HCT116 (cell line): ENCODE data around the gene ZC3H7A. TPM values are rescaled to one million over a fixed set of nuclear protein-coding genes. Genes with fewer than 3 reads are reported as not detected.

Experiments used
- ATAC-seq: fragments of 200-7000 bp; cut with Tn5 transposase; 2 replicates; pipeline ENCODE4 v1.9.1; 2020; ENCODE audit warnings: mild to moderate bottlenecking, moderate library complexity
- BruUV-seq: library from RNA; stranded (reverse); fragments of 400-500 nt; replicated peaks from 2 replicates; lab custom pipeline; 2021; lab: Mats Ljungman, UMichigan
- CTCF ChIA-PET: fragments of 300-600 bp; sonication (Branson Sonifier 250); formaldehyde crosslinking; loops from one replicate; lab custom pipeline; 2021; ENCODE audit warnings: antibody characterized with exemption; lab: Charles Lee
- POLR2A ChIA-PET: fragments of 300-600, 350-600 bp; sonication (Branson Sonifier 250); formaldehyde crosslinking; loops from one replicate; lab custom pipeline; 2021; ENCODE audit warnings: antibody characterized with exemption; lab: Charles Lee
- RAD21 ChIA-PET, 2 experiments: fragments of 300-600 bp; sonication (Branson Sonifier 250); formaldehyde crosslinking; loops; one replicate each; lab custom pipeline; 2023; ENCODE audit warnings: low total read pairs in 2 of 2; ENCODE audit not compliant: uncharacterized antibody in 2 of 2, unreplicated experiment in 2 of 2, low non-redundant PET in 1 of 2; lab: Charles Lee
- DNase-seq: peaks from one replicate; pipeline ENCODE4 v3.0.0-alpha.2; 2010; ENCODE audit warnings: low read depth, low spot score
- H2AFZ ChIP-seq: fragments of 200-600 bp; shearing (Covaris generic), sonication (generic); 2 replicates; pipeline ENCODE4 v1.6.1; 2017; ENCODE audit warnings: low read depth, mixed run types, mixed read lengths, antibody characterized with exemption, low read length; ENCODE audit not compliant: poor library complexity, severe bottlenecking
- H3K27ac ChIP-seq: 2 replicates; pipeline ENCODE4 v1.5.1; 2012; ENCODE audit warnings: low read depth, low read length
- H3K27me3 ChIP-seq: fragments of 200-600 bp; sonication (generic); 2 replicates; pipeline ENCODE4 v1.6.1; 2016; ENCODE audit warnings: mixed run types, low read length, mixed read lengths; ENCODE audit not compliant: insufficient read depth
- H3K36me3 ChIP-seq, 2 experiments: fragments of 200-500 bp in 1 of 2; fragments of 200-600 bp in 1 of 2; sonication (Bioruptor generic) in 1 of 2; sonication (generic) in 1 of 2; 2 replicates each; pipeline versions ENCODE4 v1.5.1 to v1.6.1; 2014 to 2016; ENCODE audit warnings: low read length in 2 of 2, inconsistent platforms in 1 of 2, mixed read lengths in 1 of 2, mixed run types in 1 of 2; ENCODE audit not compliant: insufficient read depth in 2 of 2, control insufficient read depth in 1 of 2
- H3K4me1 ChIP-seq, 2 experiments: fragments of 200-600 bp in 1 of 2; sonication (generic) in 1 of 2; 2 replicates each; pipeline versions ENCODE4 v1.5.1 to v1.6.1; 2012 to 2017; ENCODE audit warnings: low read length in 2 of 2, inconsistent platforms in 1 of 2, mild to moderate bottlenecking in 1 of 2, mixed read lengths in 1 of 2, mixed run types in 1 of 2, moderate library complexity in 1 of 2; ENCODE audit not compliant: insufficient read depth in 2 of 2, control insufficient read depth in 1 of 2
- H3K4me2 ChIP-seq: fragments of 200-600 bp; sonication (generic); 2 replicates; pipeline ENCODE4 v1.6.1; 2017; ENCODE audit warnings: mixed run types, low read length, mixed read lengths
- H3K4me3 ChIP-seq, 2 experiments: fragments of 200-600 bp in 1 of 2; sonication (generic) in 1 of 2; replicated peaks in 1 of 2; 2 replicates each; pipeline ENCODE4 v1.5.1; 2011 to 2016; ENCODE audit warnings: low read length in 2 of 2, control low read depth in 1 of 2, low read depth in 1 of 2, mild to moderate bottlenecking in 1 of 2, mixed read lengths in 1 of 2, mixed run types in 1 of 2
- H3K79me2 ChIP-seq: fragments of 200-600 bp; sonication (generic); 2 replicates; pipeline ENCODE4 v1.6.1; 2017; ENCODE audit warnings: mild to moderate bottlenecking, mixed run types, low read length, moderate library complexity, mixed read lengths; ENCODE audit not compliant: insufficient read depth
- H3K9ac ChIP-seq: fragments of 200-600 bp; sonication (generic); 2 replicates; pipeline ENCODE4 v1.6.1; 2016; ENCODE audit warnings: low read length, mixed read lengths
- H3K9me2 ChIP-seq: fragments of 200-600 bp; sonication (generic), shearing (Covaris generic); 2 replicates; pipeline ENCODE4 v1.6.1; 2017; ENCODE audit warnings: mixed run types, mild to moderate bottlenecking, moderate library complexity; ENCODE audit not compliant: insufficient read depth
- H3K9me3 ChIP-seq, 2 experiments: fragments of 200-500 bp in 1 of 2; fragments of 200-600 bp in 1 of 2; sonication (Bioruptor generic) in 1 of 2; sonication (generic) in 1 of 2; 2 replicates each; pipeline ENCODE4 v1.6.1; 2014 to 2017; ENCODE audit warnings: low read length in 2 of 2, mixed read lengths in 2 of 2, inconsistent platforms in 1 of 2, low read depth in 1 of 2, mild to moderate bottlenecking in 1 of 2, mixed run types in 1 of 2, moderate library complexity in 1 of 2; ENCODE audit not compliant: control insufficient read depth in 1 of 2, insufficient read depth in 1 of 2
- H4K20me1 ChIP-seq: fragments of 200-600 bp; sonication (generic), shearing (Covaris generic); 2 replicates; pipeline ENCODE4 v1.6.1; 2017; ENCODE audit warnings: mixed run types, mild to moderate bottlenecking, moderate library complexity; ENCODE audit not compliant: insufficient read depth
- CBX3 ChIP-seq: IDR thresholded peaks from 2 replicates; pipeline ENCODE4 v1.6.1; 2012; ENCODE audit warnings: low read depth
- CEBPB ChIP-seq: IDR thresholded peaks from 2 replicates; pipeline ENCODE4 v1.6.1; 2012; ENCODE audit warnings: low read depth
- ELF1 ChIP-seq: IDR thresholded peaks from 2 replicates; pipeline ENCODE4 v1.6.1; 2012; ENCODE audit warnings: low read depth, borderline replicate concordance
- EZH2 ChIP-seq: fragments of 200-600 bp; sonication (generic); IDR thresholded peaks from 2 replicates; pipeline ENCODE4 v1.6.1; 2017; ENCODE audit warnings: antibody characterized with exemption, mixed run types
- EZH2phosphoT487 ChIP-seq: fragments of 200-600 bp; IDR thresholded peaks from 2 replicates; pipeline ENCODE4 v1.6.1; 2018; ENCODE audit warnings: antibody characterized with exemption, borderline replicate concordance
- FOSL1 ChIP-seq: IDR thresholded peaks from 2 replicates; pipeline ENCODE4 v1.6.1; 2012; ENCODE audit warnings: low read depth
- JUND ChIP-seq: IDR thresholded peaks from 2 replicates; pipeline ENCODE4 v1.6.1; 2012
- MAX ChIP-seq: IDR thresholded peaks from 2 replicates; pipeline ENCODE4 v1.6.1; 2012
- POLR2A ChIP-seq: IDR thresholded peaks from 2 replicates; pipeline ENCODE4 v1.7.0; 2011; ENCODE audit warnings: borderline replicate concordance; ENCODE audit not compliant: insufficient read depth, insufficient read length; ENCODE audit errors: extremely low read depth
- POLR2AphosphoS5 ChIP-seq: IDR thresholded peaks from 2 replicates; pipeline ENCODE4 v1.6.1; 2011; ENCODE audit warnings: mild to moderate bottlenecking, low read depth, low read length, moderate library complexity
- RAD21 ChIP-seq: IDR thresholded peaks from 2 replicates; pipeline ENCODE4 v1.6.1; 2012; ENCODE audit warnings: low read depth, mild to moderate bottlenecking
- SIN3A ChIP-seq: IDR thresholded peaks from 2 replicates; pipeline ENCODE4 v1.6.1; 2012; ENCODE audit warnings: low read depth
- SP1 ChIP-seq: IDR thresholded peaks from 2 replicates; pipeline ENCODE4 v1.6.1; 2012; ENCODE audit warnings: low read depth
- SRF ChIP-seq: IDR thresholded peaks from 2 replicates; pipeline ENCODE4 v1.6.1; 2012; ENCODE audit warnings: low read depth
- TCF7L2 ChIP-seq: IDR thresholded peaks from 2 replicates; pipeline ENCODE4 v1.7.0; 2011; ENCODE audit warnings: borderline replicate concordance, inconsistent platforms; ENCODE audit not compliant: insufficient read depth, insufficient read length; ENCODE audit errors: extremely low read depth
- YY1 ChIP-seq: IDR thresholded peaks from 2 replicates; pipeline ENCODE4 v1.6.1; 2011; ENCODE audit warnings: low read length, low read depth, moderate library complexity, mild to moderate bottlenecking; ENCODE audit not compliant: insufficient replicate concordance; ENCODE audit errors: extremely low read depth
- ZNF274 ChIP-seq: fragments of 200-500 bp; sonication (Bioruptor generic); IDR thresholded peaks from 2 replicates; pipeline ENCODE4 v1.6.1; 2014; ENCODE audit warnings: mild to moderate bottlenecking, low read depth, low read length, inconsistent platforms
- intact Hi-C: fragments of 100-400 bp; cut with micrococcal nuclease; formaldehyde crosslinking; loops from 2 replicates; pipeline ENCODE4 v1.10.0; 2022
- total RNA-seq: library from RNA; stranded (reverse); gene quantifications from one replicate; pipeline ENCODE4 v1.2.1, GENCODE V29; 2021; ENCODE audit not compliant: unreplicated experiment
- TF ChIP-seq, protein P1 (sequence below): IDR thresholded peaks from 2 replicates; pipeline ENCODE4 v1.6.1; 2012
- TF ChIP-seq, protein P2 (sequence below): IDR thresholded peaks from 2 replicates; pipeline ENCODE4 v1.6.1; 2011; ENCODE audit warnings: mild to moderate bottlenecking, low read length, moderate library complexity; ENCODE audit not compliant: insufficient replicate concordance; ENCODE audit errors: extremely low read depth
- TF ChIP-seq, protein P3 (sequence below): IDR thresholded peaks from 2 replicates; pipeline ENCODE4 v1.6.1; 2012; ENCODE audit warnings: low read depth

Gene ZC3H7A
- total RNA-seq, 1 experiment from 2014 or later, result 33.4 TPM

DNA sequence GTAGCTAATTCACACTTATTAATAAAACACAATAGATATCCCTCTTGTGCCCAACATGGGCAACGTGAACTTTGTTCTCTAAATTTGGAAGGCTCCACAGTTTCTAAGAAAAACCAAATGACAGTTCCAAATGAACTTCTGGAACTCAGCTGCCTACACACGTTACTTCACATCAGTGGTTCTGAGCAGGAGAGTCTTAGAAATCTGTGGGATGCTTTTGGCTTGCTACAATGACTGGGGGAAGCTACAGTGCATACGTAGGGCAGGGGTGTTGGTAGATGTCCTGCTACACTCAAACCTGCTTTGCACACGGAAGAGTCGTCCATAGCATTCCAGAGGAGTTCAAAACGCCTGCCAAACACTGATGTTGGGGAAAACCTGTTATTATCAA lies 62.4 kb downstream of the ZC3H7A start:
- no TSS peak for BruUV-seq
- RAD21 ChIA-PET, result no interaction called here
- Histone ChIP-seq H3K9ac (no peak overlapping the region), H3K4me2 (no peak overlapping the region), H3K27ac (no peak overlapping the region), H3K4me1 (peaks cover 3 to 13% of the 10 kb centered on the region in 2 experiments; a peak in 2 of 4 replicates), H3K79me2 (peaks cover 51% of the 10 kb centered on the region), H3K4me3 (no peak overlapping the region), H3K27me3 (no peaks in the 10 kb centered on the region), H3K9me2 (no peaks in the 10 kb centered on the region), H4K20me1 (no peaks in the 10 kb centered on the region), H3K9me3 (no peaks in the 10 kb centered on the region), H2AFZ (no peak overlapping the region), H3K36me3 (peaks cover 39 to 46% of the 10 kb centered on the region in 2 experiments; a peak in 3 of 4 replicates)
- no peak for TF ChIP-seq EZH2phosphoT487
- TF ChIP-seq CEBPB, result no peak
- TF ChIP-seq MAX, result no peak
- TF ChIP-seq ZNF274, result no peak
- TF ChIP-seq EZH2, result no peak
- TF ChIP-seq YY1, result no peak
- TF ChIP-seq, protein P1, sequence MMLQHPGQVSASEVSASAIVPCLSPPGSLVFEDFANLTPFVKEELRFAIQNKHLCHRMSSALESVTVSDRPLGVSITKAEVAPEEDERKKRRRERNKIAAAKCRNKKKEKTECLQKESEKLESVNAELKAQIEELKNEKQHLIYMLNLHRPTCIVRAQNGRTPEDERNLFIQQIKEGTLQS, result no peak
- TF ChIP-seq SRF, result no peak
- no peak for TF ChIP-seq SIN3A
- TF ChIP-seq, protein P2, sequence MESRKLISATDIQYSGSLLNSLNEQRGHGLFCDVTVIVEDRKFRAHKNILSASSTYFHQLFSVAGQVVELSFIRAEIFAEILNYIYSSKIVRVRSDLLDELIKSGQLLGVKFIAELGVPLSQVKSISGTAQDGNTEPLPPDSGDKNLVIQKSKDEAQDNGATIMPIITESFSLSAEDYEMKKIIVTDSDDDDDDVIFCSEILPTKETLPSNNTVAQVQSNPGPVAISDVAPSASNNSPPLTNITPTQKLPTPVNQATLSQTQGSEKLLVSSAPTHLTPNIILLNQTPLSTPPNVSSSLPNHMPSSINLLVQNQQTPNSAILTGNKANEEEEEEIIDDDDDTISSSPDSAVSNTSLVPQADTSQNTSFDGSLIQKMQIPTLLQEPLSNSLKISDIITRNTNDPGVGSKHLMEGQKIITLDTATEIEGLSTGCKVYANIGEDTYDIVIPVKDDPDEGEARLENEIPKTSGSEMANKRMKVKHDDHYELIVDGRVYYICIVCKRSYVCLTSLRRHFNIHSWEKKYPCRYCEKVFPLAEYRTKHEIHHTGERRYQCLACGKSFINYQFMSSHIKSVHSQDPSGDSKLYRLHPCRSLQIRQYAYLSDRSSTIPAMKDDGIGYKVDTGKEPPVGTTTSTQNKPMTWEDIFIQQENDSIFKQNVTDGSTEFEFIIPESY, result no peak
- TF ChIP-seq, protein P3, sequence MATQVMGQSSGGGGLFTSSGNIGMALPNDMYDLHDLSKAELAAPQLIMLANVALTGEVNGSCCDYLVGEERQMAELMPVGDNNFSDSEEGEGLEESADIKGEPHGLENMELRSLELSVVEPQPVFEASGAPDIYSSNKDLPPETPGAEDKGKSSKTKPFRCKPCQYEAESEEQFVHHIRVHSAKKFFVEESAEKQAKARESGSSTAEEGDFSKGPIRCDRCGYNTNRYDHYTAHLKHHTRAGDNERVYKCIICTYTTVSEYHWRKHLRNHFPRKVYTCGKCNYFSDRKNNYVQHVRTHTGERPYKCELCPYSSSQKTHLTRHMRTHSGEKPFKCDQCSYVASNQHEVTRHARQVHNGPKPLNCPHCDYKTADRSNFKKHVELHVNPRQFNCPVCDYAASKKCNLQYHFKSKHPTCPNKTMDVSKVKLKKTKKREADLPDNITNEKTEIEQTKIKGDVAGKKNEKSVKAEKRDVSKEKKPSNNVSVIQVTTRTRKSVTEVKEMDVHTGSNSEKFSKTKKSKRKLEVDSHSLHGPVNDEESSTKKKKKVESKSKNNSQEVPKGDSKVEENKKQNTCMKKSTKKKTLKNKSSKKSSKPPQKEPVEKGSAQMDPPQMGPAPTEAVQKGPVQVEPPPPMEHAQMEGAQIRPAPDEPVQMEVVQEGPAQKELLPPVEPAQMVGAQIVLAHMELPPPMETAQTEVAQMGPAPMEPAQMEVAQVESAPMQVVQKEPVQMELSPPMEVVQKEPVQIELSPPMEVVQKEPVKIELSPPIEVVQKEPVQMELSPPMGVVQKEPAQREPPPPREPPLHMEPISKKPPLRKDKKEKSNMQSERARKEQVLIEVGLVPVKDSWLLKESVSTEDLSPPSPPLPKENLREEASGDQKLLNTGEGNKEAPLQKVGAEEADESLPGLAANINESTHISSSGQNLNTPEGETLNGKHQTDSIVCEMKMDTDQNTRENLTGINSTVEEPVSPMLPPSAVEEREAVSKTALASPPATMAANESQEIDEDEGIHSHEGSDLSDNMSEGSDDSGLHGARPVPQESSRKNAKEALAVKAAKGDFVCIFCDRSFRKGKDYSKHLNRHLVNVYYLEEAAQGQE, result no peak
- no peak for TF ChIP-seq SP1
- no peak for TF ChIP-seq TCF7L2
- no peak for TF ChIP-seq POLR2A
- TF ChIP-seq CBX3, result no peak
- no peak for TF ChIP-seq ELF1
- no peak for TF ChIP-seq JUND
- TF ChIP-seq POLR2AphosphoS5, result no peak
- TF ChIP-seq FOSL1, result no peak
- no peak for TF ChIP-seq RAD21
- POLR2A ChIA-PET, result no interaction called here
- ATAC-seq, result no peak
- DNase-seq, result no peak
- CTCF ChIA-PET, result no interaction called here
- intact Hi-C loops, result no loop called here
